T-helper 22 cell (primary cell): ENCODE data around the gene TGM2.

Source experiments
- DNase-seq: peaks from one replicate; pipeline ENCODE4 v3.0.0-alpha.2; 2020; ENCODE audit warnings: low read depth

TGM2 gene

GRCh38 chr20:38165089-38165965 lies at the start of gene TGM2:
TGM2 (minus strand) TSS chr20:38165270; CDS start chr20:38165198, 72 bp downstream.
- no peak for DNase-seq

GRCh38 chr20:38214256-38215193 lies 49.5 kb upstream of the TGM2 start:
- DNase-seq = no peak

- no peak for DNase-seq
Measured at GRCh38 chr20:38213607-38213940, 48.5 kb upstream of the TGM2 start.

GRCh38 chr20:38212806-38213606 lies 47.9 kb upstream of the TGM2 start:
- DNase-seq = no peak

- DNase-seq = no peak
Measured at GRCh38 chr20:38211200-38212097, 46.4 kb upstream of the TGM2 start.

- DNase-seq = no peak
Measured at GRCh38 chr20:38210741-38211140, 45.7 kb upstream of the TGM2 start.

- no peak for DNase-seq
Measured at GRCh38 chr20:38209736-38210405, 44.8 kb upstream of the TGM2 start.

- DNase-seq = no peak
Measured at GRCh38 chr20:38209054-38209675, 44.1 kb upstream of the TGM2 start.

- no peak for DNase-seq
Measured at GRCh38 chr20:38208523-38208922, 43.5 kb upstream of the TGM2 start.

- DNase-seq = no peak
Measured at GRCh38 chr20:38208088-38208487, 43.0 kb upstream of the TGM2 start.

GRCh38 chr20:38207621-38208020 lies 42.6 kb upstream of the TGM2 start:
- no peak for DNase-seq

- DNase-seq = no peak
Measured at GRCh38 chr20:38205001-38205400, 39.9 kb upstream of the TGM2 start.

GRCh38 chr20:38203981-38204357 lies 38.9 kb upstream of the TGM2 start:
- DNase-seq = no peak

- DNase-seq = no peak
Measured at GRCh38 chr20:38203337-38203980, 38.4 kb upstream of the TGM2 start.

- no peak for DNase-seq
Measured at GRCh38 chr20:38202982-38203293, 37.9 kb upstream of the TGM2 start.

- DNase-seq = no peak
Measured at GRCh38 chr20:38202153-38202981, 37.3 kb upstream of the TGM2 start.

GRCh38 chr20:38201356-38201755 lies 36.3 kb upstream of the TGM2 start:
- DNase-seq = no peak

GRCh38 chr20:38200646-38201045 lies 35.6 kb upstream of the TGM2 start:
- DNase-seq = no peak
